Left colon (tissue), 2 donors: Measurements from ENCODE around the gene MEGF11. TPM values are rescaled to one million over a fixed set of nuclear protein-coding genes. Genes with fewer than 3 reads are reported as not detected.
"Not testable (repeated sequence)": the region's sequence is repeated elsewhere in the genome, so short reads cannot be mapped to it uniquely, and the experiment has no call there.

ENCODE experiments used
- ATAC-seq: fragments of 200-7000 bp; cut with Tn5 transposase; one replicate; pipeline ENCODE4 v1.9.1; 2020; ENCODE audit warnings: mild to moderate bottlenecking, moderate library complexity
- DNase-seq, 2 donors: peaks; one replicate each; pipeline ENCODE4 v3.0.0-alpha.2; 2020
- intact Hi-C, 2 donors: fragments of 100-400 bp; cut with DNase I in 1 of 2; cut with micrococcal nuclease in 1 of 2; formaldehyde crosslinking; loops; one replicate each; pipeline versions ENCODE4 v1.11.2 to v1.14.0; 2022; cut with DNase I, micrococcal nuclease
- total RNA-seq, 2 donors: library from RNA; stranded (reverse); fragmentation: NEBNext Ultra II Directional; extraction: Animal tissue kit (Norgen Biotek cat#: 25700); gene quantifications; one replicate each; pipeline ENCODE4 v1.2.1, GENCODE V29; 2021
- donor health status: DM: no; HTN: no; CAD: no.
- donor health status: DM: yes; HTN: yes; CAD: no.

The MEGF11 gene
- total RNA-seq, 2 donors from 2014 or later: not detected

DNA sequence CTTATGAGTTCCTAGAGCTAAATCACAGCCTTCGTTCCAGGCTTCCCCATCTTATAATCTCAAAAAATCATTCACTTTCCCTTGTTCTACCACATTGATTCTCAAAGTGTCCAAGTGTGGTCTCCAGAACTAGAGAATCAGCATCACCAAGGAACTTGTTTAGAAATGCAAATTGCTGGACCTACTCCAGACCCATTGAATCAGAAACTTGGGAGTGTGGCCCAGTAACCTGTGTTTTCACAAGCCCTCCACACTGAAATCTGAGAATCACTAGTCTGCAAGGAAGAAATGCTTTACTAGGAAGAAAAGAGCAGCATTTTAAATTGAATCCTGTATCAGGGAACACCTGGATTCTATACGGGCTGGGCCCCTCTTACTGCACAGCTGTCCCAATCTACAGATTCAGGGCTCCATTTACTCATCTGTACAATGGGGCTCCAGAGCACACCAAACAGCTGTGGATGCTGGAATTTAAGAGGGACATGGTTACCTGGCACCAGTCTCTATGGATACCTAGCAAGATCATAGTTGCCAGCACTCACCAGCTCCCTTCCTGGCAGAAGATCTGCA lies 3.9 kb downstream of the MEGF11 start:
- DNase-seq (no peak), ATAC-seq (no peak)
- intact Hi-C loops: no loop called here

DNA sequence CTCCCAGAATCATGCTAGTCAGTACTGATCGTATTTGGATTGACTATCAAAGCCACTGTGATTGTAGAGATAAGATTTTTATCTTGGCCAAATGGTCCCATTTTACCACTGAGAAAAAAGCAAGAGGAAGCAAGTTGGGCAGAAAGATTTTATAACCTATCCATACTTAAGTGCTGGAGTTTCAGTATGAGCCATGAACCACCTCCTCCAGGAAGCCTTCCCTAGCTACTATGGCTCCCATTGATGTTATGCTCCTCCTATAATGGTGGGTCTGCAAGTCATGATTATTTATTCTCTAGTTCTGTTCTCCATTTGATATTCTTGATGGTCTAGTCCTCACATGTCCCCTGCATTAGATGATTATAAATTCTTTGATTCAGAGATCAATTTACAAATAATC lies 6.6 kb downstream of the MEGF11 start:
- no peak for DNase-seq
- ATAC-seq: no peak
- intact Hi-C loops: no loop called here

DNA sequence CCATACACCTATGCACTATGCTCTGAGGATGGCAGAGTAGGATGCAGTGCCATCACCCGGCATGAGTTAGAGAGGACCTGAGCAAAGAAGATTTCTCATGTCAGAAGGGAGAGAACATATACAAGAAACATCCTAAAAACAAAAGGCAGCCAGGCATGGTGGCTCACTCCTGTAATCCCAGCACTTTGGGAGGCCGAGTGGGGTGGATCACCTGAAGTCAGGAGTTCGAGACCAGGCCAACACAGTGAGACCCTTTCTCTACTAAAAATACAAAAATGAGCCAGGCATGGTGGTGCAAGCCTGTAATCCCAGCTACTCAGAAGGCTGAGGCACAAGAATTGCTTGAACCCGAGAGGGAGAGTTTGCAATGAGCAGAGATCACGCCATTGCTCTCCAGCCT lies 7.7 kb downstream of the MEGF11 start:
- DNase-seq, intact Hi-C loops, ATAC-seq: not testable (repeated sequence)

DNA sequence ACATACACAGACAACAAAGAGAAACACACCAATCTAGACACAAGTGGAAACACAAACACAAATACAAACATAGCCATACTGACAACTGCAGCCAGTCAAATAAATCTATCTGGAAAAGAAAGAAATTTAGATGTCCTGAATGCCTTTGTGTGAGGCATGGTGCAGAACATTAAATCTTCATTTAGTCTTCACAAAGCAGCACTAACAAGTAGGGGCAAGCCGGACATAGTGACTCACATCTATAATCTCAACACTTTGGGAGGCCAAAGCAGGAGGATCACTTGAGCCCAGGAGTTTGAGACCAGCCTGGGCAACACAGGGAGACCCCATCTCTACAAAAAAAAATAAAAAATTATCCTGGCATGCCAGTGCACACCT lies 11.7 kb downstream of the MEGF11 start:
- no peak for DNase-seq

DNA sequence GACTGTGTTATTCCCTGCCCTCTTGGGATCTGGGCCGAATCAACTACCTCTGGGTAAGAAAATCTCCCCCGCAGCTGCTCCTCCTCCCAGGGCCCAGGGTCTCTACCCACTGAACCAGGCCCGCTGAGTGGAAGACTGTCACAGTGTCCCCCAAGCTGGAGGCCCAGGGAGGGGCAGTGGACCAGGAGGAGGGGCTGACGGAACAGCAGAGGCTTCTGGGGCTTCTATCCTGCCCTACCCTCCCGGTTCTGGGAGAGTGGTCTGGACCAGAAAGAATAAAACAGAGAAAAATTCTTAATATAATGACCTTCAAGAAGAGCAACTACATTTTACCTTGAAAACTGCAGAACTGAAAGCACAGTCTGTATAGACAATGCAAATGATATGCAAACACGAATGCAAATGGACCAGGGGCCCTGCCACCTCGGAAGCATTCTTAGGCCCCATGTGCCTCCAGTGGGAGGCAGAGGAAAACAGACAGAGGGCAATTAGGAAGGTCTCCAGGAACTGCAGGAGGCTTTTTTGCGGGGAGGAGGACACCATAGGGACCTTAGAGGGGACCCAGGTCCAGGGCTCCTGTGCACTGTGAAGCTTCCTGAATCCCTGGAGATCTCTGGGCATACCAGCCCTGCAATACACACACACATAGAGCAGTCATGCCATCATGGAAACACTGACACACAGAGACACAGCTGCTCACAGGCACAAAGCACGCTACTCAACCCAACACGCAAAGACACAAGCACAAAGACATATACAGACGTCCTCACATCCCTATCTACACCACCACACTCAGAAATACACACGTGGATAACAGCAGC lies 12.3 kb downstream of the MEGF11 start:
- intact Hi-C loops: no loop called here
- no peak for ATAC-seq
- no peak for DNase-seq

More for the DNA sequence above, 11.7 kb downstream of the MEGF11 start:
- no peak for ATAC-seq
- intact Hi-C loops: no loop called here

DNA sequence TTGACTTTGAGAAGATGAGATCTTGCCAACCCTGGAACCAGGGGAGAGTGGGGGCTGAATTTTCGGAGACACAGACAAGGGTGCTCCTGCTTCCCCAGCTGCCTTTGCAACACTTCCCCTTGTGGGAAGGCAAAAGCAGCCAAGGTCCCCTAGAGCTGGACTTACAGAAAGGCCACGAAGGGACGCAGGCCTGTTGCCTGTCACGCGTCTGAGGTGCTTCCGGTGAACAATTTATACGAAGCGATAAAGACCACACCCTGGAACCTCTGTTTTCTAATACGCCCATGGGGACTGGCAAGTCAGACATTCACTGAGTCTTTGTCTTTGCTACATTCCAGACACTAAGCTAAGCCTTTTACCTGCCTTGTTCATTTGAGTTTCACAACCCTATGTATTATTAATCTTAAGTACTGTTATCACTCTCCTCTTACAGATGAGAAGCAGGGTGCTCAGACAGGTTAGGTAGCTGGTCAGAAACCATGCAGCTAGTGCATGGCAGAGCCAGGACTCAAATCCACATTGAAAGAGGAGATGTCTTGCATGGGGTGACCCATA lies 13.2 kb downstream of the MEGF11 start:
- DNase-seq: no peak
- intact Hi-C loops: no loop called here
- ATAC-seq: no peak

DNA sequence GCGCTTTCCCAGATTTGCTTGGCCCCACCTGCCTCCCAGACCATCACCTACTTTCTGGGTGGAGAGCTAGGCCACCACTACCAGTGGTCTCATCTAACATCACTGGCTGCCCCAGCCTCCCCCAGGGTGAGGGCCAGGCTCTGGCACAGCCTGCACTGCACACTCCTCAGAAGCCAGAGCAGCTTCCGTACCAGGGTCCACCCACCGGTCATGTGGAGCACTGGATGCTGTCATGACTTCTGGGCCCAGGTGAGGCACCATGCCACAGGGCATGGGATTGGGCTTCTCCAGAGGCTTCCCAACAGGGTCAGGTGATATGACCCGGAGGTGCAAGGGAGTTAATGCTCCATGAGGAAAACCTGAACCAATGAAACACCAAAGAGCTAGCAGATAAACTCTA lies 14.0 kb downstream of the MEGF11 start:
- intact Hi-C loops: no loop called here
- no peak for ATAC-seq
- no peak for DNase-seq

DNA sequence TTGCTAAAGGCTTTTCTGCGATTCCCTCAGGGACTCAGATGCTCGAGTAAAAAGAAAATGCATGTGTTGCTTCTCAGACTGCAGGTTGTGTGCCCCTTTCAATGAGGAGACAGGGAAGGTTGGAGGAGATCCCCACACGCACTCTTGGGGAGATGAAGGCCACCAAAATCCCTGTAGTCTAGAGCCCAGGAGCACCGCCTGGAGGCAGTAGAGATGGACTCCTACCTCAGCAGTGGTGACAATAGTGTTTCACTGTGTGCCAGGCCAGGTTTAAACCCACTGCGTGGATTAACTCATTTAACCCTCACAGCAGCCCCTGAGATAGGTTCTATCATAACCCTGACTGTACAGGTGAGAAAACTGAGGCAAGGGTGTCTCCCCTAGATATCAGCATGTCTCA lies 15.2 kb downstream of the MEGF11 start:
- intact Hi-C loops: no loop called here
- ATAC-seq (no peak), DNase-seq (no peak)

DNA sequence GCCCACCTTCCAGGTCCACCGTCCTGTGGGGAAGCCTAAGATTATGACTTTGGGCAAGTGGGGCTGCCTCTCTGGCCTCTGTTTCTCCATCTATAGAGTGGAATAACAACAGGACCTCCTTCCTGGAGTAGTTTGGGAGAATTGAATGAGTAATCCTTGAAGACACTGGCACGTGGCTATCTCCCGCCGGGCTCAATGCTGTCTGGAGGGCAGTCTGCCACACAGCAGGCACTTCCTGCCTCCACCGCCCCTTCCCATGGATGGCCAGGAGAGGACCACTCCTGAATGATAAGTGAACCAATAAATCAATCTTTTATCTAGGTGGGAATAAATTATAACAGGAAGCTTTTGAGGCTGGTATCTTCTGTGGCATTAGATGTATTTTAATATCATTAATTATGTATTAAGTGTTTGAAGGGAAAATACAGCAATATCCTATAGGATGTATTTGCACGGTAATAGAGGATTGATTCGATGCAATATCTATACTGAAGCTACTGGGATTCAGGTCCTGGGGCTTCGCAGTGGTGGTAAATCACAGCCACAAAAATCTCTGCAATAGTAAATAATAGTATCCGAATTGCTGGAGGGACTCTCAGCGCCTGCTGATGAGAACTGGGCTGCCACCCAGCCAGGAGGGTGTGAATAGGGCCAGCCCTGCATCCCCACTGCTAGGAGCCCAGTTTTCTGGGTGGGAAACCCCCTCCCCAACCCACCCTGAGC lies 15.9 kb downstream of the MEGF11 start:
- ATAC-seq: no peak
- intact Hi-C loops: no loop called here
- DNase-seq: no peak

DNA sequence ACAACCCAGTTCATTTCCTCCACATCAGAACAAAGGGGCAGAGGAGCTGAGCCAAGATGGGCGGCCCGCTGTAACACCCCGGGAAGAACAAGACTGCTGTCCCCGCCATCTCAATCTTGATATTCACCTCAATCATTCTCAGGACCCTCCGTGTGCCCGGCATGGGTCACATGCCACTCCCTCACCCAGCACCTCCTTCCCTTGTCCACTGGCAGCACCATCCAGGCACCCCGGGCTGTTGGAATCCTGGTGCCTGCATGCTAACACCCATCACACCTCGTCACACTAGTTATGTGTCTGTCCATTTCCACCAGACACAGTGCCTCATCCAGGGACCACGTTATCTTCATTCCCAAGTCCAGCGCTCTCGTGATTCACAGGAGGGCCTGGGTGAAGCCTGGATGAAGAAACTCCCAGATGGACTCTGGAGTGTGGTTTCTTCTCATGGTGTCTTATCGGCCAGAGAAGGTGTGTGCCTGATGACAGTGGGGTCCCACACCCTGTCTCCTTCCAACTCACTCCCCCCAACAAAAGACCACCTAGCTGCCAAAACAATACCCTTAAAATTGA lies 16.7 kb downstream of the MEGF11 start:
- DNase-seq (no peak), ATAC-seq (no peak)
- intact Hi-C loops: no loop called here

DNA sequence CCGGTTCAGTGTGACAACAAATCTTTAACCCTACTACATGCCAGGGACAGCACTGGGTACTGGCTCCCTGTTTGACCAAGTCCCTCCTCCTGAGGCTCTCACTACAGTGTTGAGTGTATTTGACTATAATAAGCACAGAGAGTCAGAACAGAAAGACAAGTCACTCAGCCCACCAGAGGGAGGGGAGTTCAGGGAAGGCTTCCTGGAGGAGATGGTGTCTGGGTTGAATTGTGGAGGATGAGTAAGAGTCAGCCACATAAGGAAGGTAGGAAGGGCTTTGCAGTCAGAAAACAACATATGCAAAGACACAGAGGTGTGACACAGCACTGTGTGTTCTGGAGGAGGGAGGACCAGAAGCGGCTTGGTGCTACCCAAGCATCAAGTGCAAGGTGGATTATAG lies 17.7 kb downstream of the MEGF11 start:
- no peak for ATAC-seq
- no peak for DNase-seq
- intact Hi-C loops: no loop called here

DNA sequence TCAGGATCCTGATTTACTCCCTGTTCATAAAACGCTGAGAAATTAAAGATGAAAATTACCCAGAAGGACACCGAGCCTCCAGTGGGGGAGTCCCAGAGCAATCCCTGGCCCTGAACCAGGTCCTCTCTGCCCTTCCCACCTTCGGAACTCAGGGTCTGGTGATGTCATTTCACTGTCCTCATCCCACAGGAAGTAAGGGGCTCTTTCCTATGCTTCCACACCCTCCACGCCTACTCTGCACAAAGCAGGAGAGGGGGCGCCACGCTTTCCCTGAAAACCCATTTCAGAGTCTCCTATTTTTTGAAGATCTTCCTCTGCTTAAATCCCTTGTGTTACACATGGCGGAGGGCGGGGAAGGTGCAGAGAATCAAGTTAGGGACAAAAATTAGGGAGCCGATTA lies 18.8 kb downstream of the MEGF11 start:
- ATAC-seq (no peak), DNase-seq (no peak)
- intact Hi-C loops: no loop called here

DNA sequence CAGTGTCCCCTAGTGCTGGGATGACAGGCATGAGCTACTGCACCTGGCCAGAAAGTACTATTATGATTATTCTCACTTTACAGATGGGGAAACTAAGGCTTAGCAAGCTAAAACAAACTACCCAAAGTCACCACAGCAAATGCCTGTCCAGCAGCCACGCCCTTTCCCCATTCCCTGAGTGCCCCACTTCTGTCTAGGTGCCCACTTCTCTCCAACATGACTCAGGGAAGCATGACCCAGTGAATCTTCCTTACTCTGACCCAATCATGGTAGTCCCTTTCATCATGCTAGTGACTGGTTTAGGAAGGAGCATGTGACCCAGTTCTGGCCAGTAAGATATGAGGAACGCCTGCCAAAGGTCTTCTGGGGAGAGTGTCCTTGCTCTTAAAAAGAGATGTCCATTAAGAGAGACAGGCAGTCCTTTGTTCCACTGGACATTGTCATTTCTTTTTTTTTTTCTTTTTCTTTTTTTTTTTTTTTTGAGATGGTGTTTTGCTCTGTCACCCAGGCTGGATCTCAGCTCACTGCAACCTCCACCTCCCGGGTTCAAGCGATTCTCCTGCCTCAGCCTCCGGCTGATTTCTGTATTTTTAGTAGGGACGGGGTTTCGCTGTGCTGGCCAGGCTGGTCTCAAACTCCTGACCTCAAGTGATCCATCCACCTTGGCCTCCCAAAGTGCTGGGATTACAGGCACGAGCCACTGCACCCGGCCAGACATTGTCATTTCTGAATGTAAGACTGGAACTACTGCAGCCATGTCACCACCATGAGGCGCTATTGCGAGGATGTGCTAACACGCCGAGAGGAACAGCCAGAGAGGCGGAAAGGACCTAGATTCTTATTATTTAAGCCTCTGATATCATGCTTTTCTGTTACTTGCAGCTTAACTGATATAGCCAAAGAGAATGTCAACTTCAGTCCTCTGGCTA lies 19.8 kb downstream of the MEGF11 start:
- no peak for DNase-seq
- ATAC-seq: no peak
- intact Hi-C loops: no loop called here

DNA sequence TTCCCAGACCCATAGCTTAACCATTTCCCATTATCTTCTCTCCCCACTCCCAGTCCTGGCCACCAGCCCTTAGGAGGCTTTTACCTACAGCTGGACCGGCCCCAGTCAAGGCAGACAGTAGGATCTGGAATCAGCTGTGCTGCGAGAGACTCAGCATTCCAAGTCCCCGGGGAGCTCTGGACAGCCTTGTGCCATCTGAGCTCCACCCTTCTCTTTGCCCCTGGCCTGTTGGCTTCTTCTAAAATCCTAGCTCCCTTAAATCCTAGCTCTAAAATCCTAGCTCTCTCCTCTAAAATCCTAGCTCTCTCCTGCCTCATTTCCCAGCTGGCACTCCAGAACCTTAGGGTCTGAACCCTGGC lies 21.3 kb downstream of the MEGF11 start:
- ATAC-seq (no peak), DNase-seq (no peak)

DNA sequence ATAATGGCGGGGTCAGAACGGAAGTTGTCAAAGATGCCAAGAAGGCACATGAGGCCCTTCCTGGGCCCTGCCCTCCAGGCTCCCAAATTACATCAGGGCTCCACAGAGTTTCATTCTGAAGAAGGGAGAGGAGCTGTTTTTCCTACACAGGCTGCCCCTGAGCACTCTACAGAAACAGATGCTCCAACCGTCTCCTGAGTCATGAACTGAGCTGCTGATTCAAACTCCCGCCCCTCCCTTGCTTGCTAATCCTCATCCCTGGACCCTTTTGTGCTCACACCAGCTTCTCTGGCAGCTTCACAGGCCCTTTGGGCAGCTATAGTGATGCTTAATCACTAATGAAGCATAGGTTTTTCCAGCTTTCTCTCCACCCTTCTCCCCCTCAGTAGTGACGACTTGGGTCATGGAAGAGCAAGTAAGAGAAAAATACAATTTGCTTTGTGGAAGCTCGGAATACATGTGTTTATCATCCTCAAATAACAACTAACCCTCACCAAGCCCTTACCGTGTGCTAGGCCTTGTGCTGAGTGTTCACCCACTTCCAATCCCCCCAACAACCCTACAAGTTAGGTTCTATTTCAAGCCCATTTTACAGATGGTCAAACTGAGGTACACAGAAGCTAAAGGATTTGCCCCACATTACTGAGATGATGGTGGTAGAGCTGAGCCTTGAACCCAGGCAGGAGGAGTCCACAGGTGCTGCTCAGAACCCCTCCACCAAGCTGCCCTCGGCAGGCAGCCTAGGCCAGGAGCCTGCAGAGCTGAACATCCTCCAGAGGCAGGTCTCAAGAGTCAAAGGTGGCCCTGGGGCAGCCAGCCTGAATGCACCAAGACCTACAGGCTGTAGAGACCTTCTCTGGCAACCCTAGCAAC lies 21.9 kb downstream of the MEGF11 start:
- intact Hi-C loops: no loop called here
- ATAC-seq (no peak), DNase-seq (no peak)

More for the DNA sequence above, 21.3 kb downstream of the MEGF11 start:
- intact Hi-C loops: no loop called here

DNA sequence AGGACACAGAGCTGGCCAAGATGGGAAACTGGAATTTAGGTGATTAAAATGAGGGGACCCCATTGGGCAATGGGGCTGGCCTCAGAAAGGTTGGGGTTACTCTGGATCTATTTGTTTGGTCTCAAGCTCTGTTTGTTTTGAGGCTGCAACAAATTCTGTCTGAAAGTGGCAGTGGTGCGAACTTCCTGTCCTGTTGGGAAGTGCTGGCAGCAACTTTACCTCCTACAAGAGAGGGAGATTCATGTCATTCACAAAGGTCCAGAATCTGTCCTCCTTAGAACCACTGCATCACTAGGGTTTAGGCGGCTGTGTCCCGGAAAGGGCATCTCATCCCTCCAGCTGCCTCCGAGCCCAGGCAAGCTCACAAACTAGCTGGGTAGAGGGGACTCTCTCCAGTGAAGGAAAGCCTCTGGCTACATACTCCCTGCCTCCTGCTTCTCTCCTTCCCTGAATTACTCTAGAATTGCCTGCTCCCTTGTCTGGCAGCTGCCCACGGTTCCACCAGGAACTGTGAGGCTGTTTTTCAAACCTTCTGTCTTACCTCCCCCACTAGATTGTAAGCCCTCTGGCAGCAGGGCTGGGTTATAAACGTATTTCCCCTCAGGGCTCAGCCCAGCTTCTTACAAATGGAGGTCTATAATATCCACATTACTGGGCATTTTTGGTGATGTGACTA lies 23.6 kb downstream of the MEGF11 start:
- intact Hi-C loops: no loop called here
- no peak for ATAC-seq

More for the DNA sequence above, 23.6 kb downstream of the MEGF11 start:
- DNase-seq: no peak
